H1 (cell line): ENCODE measurements around the gene MUC22. TPM values are rescaled to one million over a fixed set of nuclear protein-coding genes. Genes with fewer than 3 reads are reported as not detected.

Experiments used
- CTCF ChIA-PET: fragments of 300-600 bp; sonication (Branson Sonifier 250); formaldehyde crosslinking; loops from one replicate; lab custom pipeline; 2021; ENCODE audit not compliant: partially characterized antibody; lab: Charles Lee
- POLR2A ChIA-PET: fragments of 300-600 bp; sonication (Branson Sonifier 250); formaldehyde crosslinking; loops from one replicate; lab custom pipeline; 2021; ENCODE audit warnings: inconsistent platforms; ENCODE audit not compliant: partially characterized antibody; lab: Charles Lee
- DNase-seq, 2 experiments: peaks; one replicate each; pipeline versions ENCODE4 v3.0.0 to v3.0.0-alpha.2; 2010 to 2022; ENCODE audit warnings: low spot score in 2 of 2, low read depth in 1 of 2, mixed read lengths in 1 of 2
- FAIRE-seq: peaks from 2 replicates; lab custom pipeline; 2011; peaks lifted over from hg19 to GRCh38; lab: Jason Lieb, UNC
- H2AFZ ChIP-seq: 2 replicates; pipeline ENCODE4 v1.8.1; 2012; ENCODE audit warnings: low read length, inconsistent platforms
- H2AK5ac ChIP-seq: 2 replicates; pipeline ENCODE4 v1.6.1; 2013; ENCODE audit warnings: low read depth, low read length
- H2BK120ac ChIP-seq: replicated peaks from 2 replicates; pipeline ENCODE3; 2013; ENCODE audit warnings: low read depth, low read length, inconsistent platforms
- H2BK12ac ChIP-seq: 2 replicates; pipeline ENCODE4 v1.6.1; 2013; ENCODE audit warnings: low read depth, low read length
- H2BK15ac ChIP-seq: 2 replicates; pipeline ENCODE4 v1.6.1; 2013; ENCODE audit warnings: low read length
- H2BK20ac ChIP-seq: 2 replicates; pipeline ENCODE4 v1.6.1; 2013; ENCODE audit warnings: low read length
- H2BK5ac ChIP-seq: 2 replicates; pipeline ENCODE4 v1.6.1; 2013; ENCODE audit warnings: low read depth, low read length
- H3K14ac ChIP-seq: 2 replicates; pipeline ENCODE4 v1.6.1; 2013; ENCODE audit warnings: inconsistent platforms; ENCODE audit not compliant: insufficient read length
- H3K18ac ChIP-seq: 2 replicates; pipeline ENCODE4 v1.6.1; 2013; ENCODE audit warnings: low read length; ENCODE audit errors: extremely low read depth
- H3K23ac ChIP-seq: 2 replicates; pipeline ENCODE4 v1.6.1; 2013; ENCODE audit warnings: inconsistent platforms; ENCODE audit not compliant: insufficient read length
- H3K23me2 ChIP-seq: 2 replicates; pipeline ENCODE4 v1.6.1; 2013; ENCODE audit warnings: low read depth, low read length
- H3K27ac ChIP-seq: 2 replicates; pipeline ENCODE4 v1.6.1; 2011; ENCODE audit warnings: low read depth, low read length, inconsistent platforms
- H3K27me3 ChIP-seq, 4 experiments: replicated peaks in 1 of 4; 1 replicate in 1 of 4; 2 replicates in 3 of 4; pipeline versions ENCODE4 v1.6.1 to v1.8.1; 2011 to 2013; ENCODE audit warnings: low read length in 3 of 4, mild to moderate bottlenecking in 3 of 4, inconsistent platforms in 2 of 4, mixed read lengths in 2 of 4, moderate library complexity in 1 of 4; ENCODE audit not compliant: control insufficient read depth in 3 of 4, insufficient read depth in 3 of 4; ENCODE audit errors: extremely low read depth in 1 of 4
- H3K36me3 ChIP-seq, 4 experiments: 2 replicates each; pipeline versions ENCODE4 v1.6.1 to v1.8.1; 2011 to 2013; ENCODE audit warnings: mild to moderate bottlenecking in 4 of 4, low read length in 3 of 4, moderate library complexity in 2 of 4, control low read depth in 1 of 4, inconsistent platforms in 1 of 4; ENCODE audit not compliant: insufficient read depth in 4 of 4, control insufficient read depth in 2 of 4
- H3K4ac ChIP-seq: replicated peaks from 2 replicates; pipeline ENCODE3; 2013; ENCODE audit warnings: low read length, low read depth, mixed read lengths, inconsistent platforms; ENCODE audit not compliant: insufficient read length
- H3K4me1 ChIP-seq, 4 experiments: replicated peaks in 1 of 4; 1 replicate in 1 of 4; 2 replicates in 3 of 4; pipeline versions ENCODE4 v1.6.1 to v1.8.1; 2011 to 2013; ENCODE audit warnings: low read length in 3 of 4, inconsistent platforms in 2 of 4, mixed read lengths in 1 of 4; ENCODE audit not compliant: insufficient read depth in 4 of 4, control insufficient read depth in 3 of 4
- H3K4me2 ChIP-seq, 2 experiments: 2 replicates each; pipeline versions ENCODE4 v1.6.1 to v1.8.1; 2011 to 2013; ENCODE audit warnings: low read depth in 2 of 2, low read length in 2 of 2, control low read depth in 1 of 2, inconsistent platforms in 1 of 2, mild to moderate bottlenecking in 1 of 2; ENCODE audit not compliant: insufficient read depth in 1 of 2
- H3K4me3 ChIP-seq, 4 experiments: fragments of 200-600, 300-600 bp in 1 of 4; sonication (generic), shearing (Covaris generic), sonication (Bioruptor Twin) in 1 of 4; 2 replicates each; pipeline versions ENCODE4 v1.5.1 to v1.8.1; 2011 to 2016; ENCODE audit warnings: low read length in 4 of 4, low read depth in 3 of 4, control low read depth in 2 of 4, inconsistent platforms in 2 of 4, mild to moderate bottlenecking in 2 of 4, mixed read lengths in 1 of 4, moderate library complexity in 1 of 4; ENCODE audit not compliant: insufficient read depth in 2 of 4; ENCODE audit errors: extremely low read depth in 1 of 4
- H3K56ac ChIP-seq: replicated peaks from 2 replicates; pipeline ENCODE3; 2013; ENCODE audit warnings: low read depth, mild to moderate bottlenecking, mixed read lengths, low read length, inconsistent platforms; ENCODE audit not compliant: insufficient read length
- H3K79me1 ChIP-seq: 2 replicates; pipeline ENCODE4 v1.6.1; 2013; ENCODE audit warnings: low read depth, low read length, control low read depth
- H3K79me2 ChIP-seq, 2 experiments: 2 replicates each; pipeline versions ENCODE4 v1.6.1 to v1.8.1; 2012 to 2013; ENCODE audit warnings: low read length in 2 of 2, mild to moderate bottlenecking in 2 of 2, inconsistent platforms in 1 of 2; ENCODE audit not compliant: insufficient read depth in 2 of 2, control insufficient read depth in 1 of 2
- H3K9ac ChIP-seq, 4 experiments: replicated peaks in 1 of 4; 1 replicate in 1 of 4; 2 replicates in 3 of 4; pipeline versions ENCODE4 v1.6.1 to v1.8.1; 2011 to 2013; ENCODE audit warnings: low read depth in 3 of 4, low read length in 3 of 4, control low read depth in 2 of 4, mild to moderate bottlenecking in 2 of 4, moderate library complexity in 2 of 4, inconsistent platforms in 1 of 4; ENCODE audit errors: extremely low read depth in 1 of 4
- H3K9me3 ChIP-seq, 2 experiments: 2 replicates each; pipeline versions ENCODE4 v1.6.1 to v1.8.1; 2012 to 2013; ENCODE audit warnings: mild to moderate bottlenecking in 2 of 2, moderate library complexity in 2 of 2, control low read depth in 1 of 2, inconsistent platforms in 1 of 2, low read depth in 1 of 2, low read length in 1 of 2, mixed read lengths in 1 of 2; ENCODE audit not compliant: insufficient read depth in 2 of 2
- H4K20me1 ChIP-seq, 2 experiments: replicated peaks in 1 of 2; 2 replicates each; pipeline versions ENCODE3 to v1.8.1; 2011 to 2013; ENCODE audit warnings: inconsistent platforms in 2 of 2, low read length in 2 of 2, mild to moderate bottlenecking in 1 of 2; ENCODE audit not compliant: insufficient read depth in 2 of 2, control insufficient read depth in 1 of 2
- H4K5ac ChIP-seq: 2 replicates; pipeline ENCODE4 v1.6.1; 2013; ENCODE audit warnings: low read length, low read depth, mixed read lengths, inconsistent platforms; ENCODE audit not compliant: insufficient read length
- H4K8ac ChIP-seq: 2 replicates; pipeline ENCODE4 v1.8.0; 2013; ENCODE audit warnings: mild to moderate bottlenecking, moderate library complexity, low read length, inconsistent platforms; ENCODE audit not compliant: insufficient read depth; ENCODE audit errors: extremely low read depth
- H4K91ac ChIP-seq: replicated peaks from 2 replicates; pipeline ENCODE3; 2013; ENCODE audit warnings: low read length, mixed read lengths, inconsistent platforms; ENCODE audit not compliant: insufficient read length
- KDM5A ChIP-seq: fragments of 200-600 bp; IDR thresholded peaks from 2 replicates; pipeline ENCODE4 v1.7.1; 2012; ENCODE audit warnings: mild to moderate bottlenecking, low read length, inconsistent platforms, mixed read lengths
- WGBS, 2 experiments: shearing (Covaris generic) in 1 of 2; methylation state at CpG; one replicate each; pipeline versions ENCODE4 v1.1.6 to v1.1.7; 2013 to 2015; ENCODE audit warnings: low lambda C conversion rate in 2 of 2, mixed read lengths in 2 of 2, inconsistent platforms in 1 of 2, low coverage in 1 of 2, missing lambda C conversion rate in 1 of 2; ENCODE audit not compliant: insufficient replicate concordance in 2 of 2, insufficient coverage in 1 of 2, insufficient read length in 1 of 2; ENCODE audit errors: extremely low coverage in 1 of 2, missing lambda C conversion rate in 1 of 2; 5-methylcytosine and 5-hydroxymethylcytosine counted together
- polyA plus RNA-seq, 7 experiments: library from polyadenylated mRNA; depleted of rRNA in 3 of 7; stranded (reverse) in 5 of 7; unstranded in 2 of 7; fragments of >200 nt in 5 of 7; fragments of 200-250 nt in 2 of 7; gene quantifications; 1 replicate in 5 of 7; 2 replicates in 1 of 7; 4 replicates in 1 of 7; pipeline versions ENCODE4 v1.2.1 to v1.2.3, GENCODE V29; 2011 to 2013; ENCODE audit warnings: missing spikeins in 2 of 7, mixed read lengths in 2 of 7
- total RNA-seq: library from RNA; stranded (reverse); fragmentation: NEBNext Ultra II Directional; extraction: Animal tissue kit (Norgen Biotek cat#: 25700); gene quantifications from 2 replicates; pipeline ENCODE4 v1.2.1, GENCODE V29; 2021

Gene MUC22
- total and polyA plus RNA-seq, 2 of the 8 experiments (the other 6 are each of a cell fraction or from before 2014, with no cell fraction given), result 0.02 TPM; not detected in 1

DNA sequence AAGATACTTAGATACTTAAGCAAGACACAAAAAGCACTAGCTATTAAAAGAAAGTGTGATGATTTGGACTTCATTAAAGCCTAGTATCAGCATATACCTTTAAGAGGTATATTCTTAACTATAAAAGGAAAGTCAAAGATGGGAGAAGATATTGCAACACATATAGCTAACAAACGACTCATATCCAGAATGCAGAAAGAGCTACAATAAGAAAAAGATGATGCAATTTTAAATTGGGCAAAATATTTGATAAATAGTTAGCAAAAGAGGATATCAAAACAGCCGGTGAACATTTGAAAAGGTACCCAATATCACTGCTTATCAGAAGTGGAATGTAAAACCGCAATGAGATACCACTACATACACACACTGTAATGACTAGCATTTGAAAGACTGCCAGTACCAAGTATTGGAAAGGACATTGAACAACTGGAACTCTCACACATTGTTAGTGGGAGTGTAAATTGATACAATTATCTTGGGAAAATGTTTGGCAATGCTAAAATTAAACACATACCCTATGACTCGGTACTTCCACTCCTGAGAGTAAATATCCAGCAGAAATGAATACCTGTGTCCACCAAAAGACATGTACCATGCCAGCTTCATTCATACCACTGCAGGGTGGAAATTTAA is 25.7 kb downstream of the MUC22 start:
- H3K9ac ChIP-seq, result no peak overlapping the region
- no peak overlapping the region for H3K56ac ChIP-seq
- no peaks in the 10 kb centered on the region for H3K27me3 ChIP-seq
- H2BK15ac ChIP-seq, result no peak overlapping the region
- H3K27ac ChIP-seq, result no peak overlapping the region
- H2AK5ac ChIP-seq, result no peak overlapping the region
- H3K23me2 ChIP-seq, result no peaks in the 10 kb centered on the region
- H3K79me1 ChIP-seq, result no peaks in the 10 kb centered on the region
- FAIRE-seq (no peak), DNase-seq (no peak)
- H3K4ac ChIP-seq, result no peak overlapping the region
- H3K14ac ChIP-seq, result no peak overlapping the region
- no peak overlapping the region for H3K23ac ChIP-seq
- no peaks in the 10 kb centered on the region for H4K20me1 ChIP-seq
- no peak overlapping the region for H3K18ac ChIP-seq
- no peaks in the 10 kb centered on the region for H3K79me2 ChIP-seq
- no peak overlapping the region for H4K8ac ChIP-seq
- CTCF ChIA-PET, result interaction anchor here (0.6 to 2.3 kb wide), 5 partner anchors 11 to 111 kb away, joined by 3 to 6 read pairs (median 4); no protein-coding TSS in a partner anchor
- H3K4me2 ChIP-seq, result no peak overlapping the region
- no peak overlapping the region for H4K5ac ChIP-seq
- POLR2A ChIA-PET, result interaction anchor here (1.0 kb wide), 1 partner anchor 58 kb away, joined by 3 read pairs; no protein-coding TSS in a partner anchor
- WGBS, 2 experiments, result 90% methylated on average over 4 of the region's 4 CpGs; no CpG with 5 or more reads in 1 of the 2 experiments
- H2BK120ac ChIP-seq, result no peak overlapping the region
- no peaks in the 10 kb centered on the region for H3K9me3 ChIP-seq
- H2BK12ac ChIP-seq, result no peak overlapping the region
- no peak overlapping the region; the same call in 1 of the 2 replicates for H2AFZ ChIP-seq
- H2BK20ac ChIP-seq, result no peak overlapping the region
- H3K4me1 ChIP-seq, result no peaks in the 10 kb centered on the region
- no peak overlapping the region for H3K4me3 ChIP-seq
- H3K36me3 ChIP-seq, result no peaks in the 10 kb centered on the region
- H2BK5ac ChIP-seq, result no peak overlapping the region
- no peak overlapping the region for H4K91ac ChIP-seq
- TF ChIP-seq KDM5A, result no peak
